GM18508 (cell line): ENCODE results near the gene HOXB3.

Source experiments
- ATAC-seq: cut with Tn5 transposase; IDR thresholded peaks from one replicate; pipeline ENCODE4 v1.9.1; 2021; ENCODE audit warnings: moderate number of reproducible peaks; ENCODE audit not compliant: insufficient read depth, unreplicated experiment

HOXB3 gene

DNA sequence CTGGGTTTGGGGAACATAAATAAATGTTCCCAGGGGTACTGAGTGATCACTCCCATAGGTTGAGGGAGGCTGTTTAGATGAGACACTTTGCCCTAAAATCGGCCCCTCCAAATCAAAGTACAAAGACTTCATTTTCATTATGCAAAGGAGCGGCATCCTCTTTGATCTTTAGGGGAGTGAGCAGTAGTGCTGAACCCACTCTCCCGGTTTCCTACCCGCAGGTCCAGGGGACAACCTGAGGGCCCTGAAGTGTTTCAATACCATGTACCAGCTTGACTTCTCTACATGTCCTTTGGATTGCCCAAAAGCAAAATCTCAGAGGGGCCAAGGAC lies 11.1 kb upstream of the HOXB3 start:
- ATAC-seq: no peak

DNA sequence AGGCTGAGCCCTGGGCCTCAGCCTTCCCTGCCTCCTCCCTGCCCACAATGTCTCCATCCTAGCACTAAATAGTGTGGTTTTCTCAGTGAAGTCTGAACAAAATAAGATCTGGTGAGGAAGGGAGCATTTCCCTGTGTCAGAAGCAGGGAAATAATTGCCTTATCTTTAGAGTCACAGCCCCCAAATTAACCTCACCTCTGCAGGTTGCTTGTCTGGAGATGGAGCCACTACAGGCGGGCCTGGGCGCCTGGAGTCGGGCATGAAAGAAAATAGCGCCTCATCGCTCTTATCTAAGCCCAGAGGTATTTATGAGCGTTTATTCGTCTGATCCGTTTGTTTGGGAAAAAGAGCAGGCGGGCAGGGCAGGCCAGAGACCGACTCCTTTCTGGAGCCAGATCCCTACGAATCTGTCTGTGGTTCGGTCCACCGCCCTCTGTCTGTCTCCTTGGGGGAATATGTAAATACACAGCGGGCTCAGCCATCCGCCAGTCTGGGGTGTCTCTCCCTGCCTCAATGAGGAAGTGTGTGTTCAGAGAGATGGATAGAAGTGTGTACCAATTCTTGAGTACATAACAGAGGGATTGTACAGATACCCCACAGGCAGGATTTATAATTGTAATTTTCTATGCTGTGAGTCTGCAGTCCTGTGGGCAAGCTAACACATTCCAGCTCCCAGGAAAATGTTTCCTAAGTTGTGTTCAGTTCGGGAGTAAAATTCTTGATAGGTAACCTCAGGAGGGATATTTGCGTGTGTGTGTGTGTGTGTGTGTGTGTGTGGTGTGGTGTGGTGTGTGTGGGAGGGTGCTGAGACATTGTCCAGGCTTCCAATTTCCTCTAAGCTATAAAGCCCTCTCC lies 10.4 kb upstream of the HOXB3 start:
- ATAC-seq: no peak

DNA sequence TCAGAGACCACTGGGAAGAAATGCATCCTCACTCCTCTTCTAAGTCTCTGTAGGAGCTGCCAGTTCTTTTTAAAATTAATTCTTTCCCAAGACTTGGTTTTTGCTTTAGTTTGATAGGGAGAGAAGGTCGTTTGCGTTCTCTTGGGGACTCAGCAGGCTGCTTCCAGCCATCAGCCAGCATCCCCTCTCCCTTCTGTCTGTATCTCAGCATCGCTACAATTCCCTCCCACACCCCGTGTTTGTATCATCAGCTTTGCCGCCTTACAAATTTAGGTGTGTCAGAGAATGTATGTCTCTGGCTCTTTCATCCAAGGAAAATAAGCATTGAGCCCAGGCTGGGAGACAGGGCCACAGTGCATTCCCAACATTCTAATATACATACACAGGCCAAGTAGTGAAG lies 9.3 kb upstream of the HOXB3 start:
- ATAC-seq: no peak

DNA sequence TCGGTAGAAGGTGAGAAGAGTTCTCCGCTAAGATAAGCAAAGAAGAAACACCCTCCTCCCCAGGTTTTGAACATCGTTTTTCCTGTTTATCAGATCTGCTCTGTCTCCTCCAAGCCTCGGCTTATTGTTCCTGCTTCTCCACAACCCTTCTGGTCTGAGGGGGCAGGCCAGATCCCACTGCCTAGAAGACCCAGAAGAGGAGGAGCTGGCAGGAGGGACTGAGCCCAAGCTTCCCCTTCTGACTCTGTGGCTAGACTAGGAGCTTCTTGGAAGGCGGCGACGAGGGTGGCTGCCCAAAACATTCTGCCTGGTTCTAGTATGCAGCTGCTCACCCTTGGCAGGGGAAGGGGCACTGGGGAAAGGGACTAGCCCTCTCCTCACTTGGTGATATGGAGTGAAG lies 8.7 kb upstream of the HOXB3 start:
- no peak for ATAC-seq

DNA sequence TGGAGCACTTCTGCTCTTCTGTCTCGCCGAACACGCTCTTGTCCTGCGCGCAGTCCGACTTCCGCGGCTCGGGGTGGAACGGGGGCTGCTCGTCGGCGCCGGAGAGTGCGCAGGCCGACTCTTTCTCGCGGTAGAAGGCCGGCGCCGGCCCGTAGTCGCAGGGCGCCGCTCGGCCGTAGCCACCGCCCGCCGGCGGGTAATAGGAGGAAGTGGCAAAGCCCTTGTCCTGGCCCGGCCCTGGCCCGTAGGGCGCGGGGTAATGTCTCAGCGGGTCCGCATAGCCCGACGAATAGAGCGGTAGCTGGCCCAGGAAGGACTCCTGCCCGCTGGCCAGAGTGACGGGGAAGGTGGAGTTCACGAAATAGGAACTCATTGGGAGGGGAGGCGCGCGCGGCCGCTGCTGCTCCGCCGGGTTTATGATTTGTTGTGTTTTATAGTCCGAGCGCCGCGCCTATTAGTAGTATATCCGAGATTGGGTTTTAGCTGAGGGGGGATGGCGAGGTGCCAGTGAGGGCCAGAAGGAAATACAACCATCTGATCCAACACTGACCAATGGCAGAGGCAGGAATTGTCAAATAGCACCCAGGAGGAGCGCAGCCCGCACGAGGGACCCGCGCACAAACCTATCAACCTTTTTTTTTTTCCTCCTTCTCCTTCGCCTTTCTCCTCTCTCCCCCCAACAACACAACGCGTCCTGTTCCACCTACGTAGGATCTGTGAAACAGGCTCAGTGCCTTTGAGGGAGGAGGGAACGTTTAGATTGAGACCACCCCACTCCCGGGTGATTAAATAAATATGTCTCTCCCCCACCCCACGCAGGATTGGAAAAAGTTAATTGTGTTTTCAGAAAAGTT lies 8.0 kb upstream of the HOXB3 start:
- no peak for ATAC-seq

DNA sequence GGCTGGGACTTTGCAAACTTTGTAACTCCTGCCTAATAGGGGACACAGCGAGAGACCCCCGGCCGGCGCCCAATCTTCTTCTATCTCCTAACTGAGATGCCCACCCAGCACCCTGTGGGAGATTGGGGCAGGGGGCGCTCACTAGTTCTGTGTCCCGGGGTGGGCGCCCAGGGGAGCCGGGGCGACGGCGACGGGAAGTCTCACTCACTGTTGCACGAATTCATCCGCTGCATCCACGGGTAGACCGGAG lies 7.4 kb upstream of the HOXB3 start:
- no peak for ATAC-seq

DNA sequence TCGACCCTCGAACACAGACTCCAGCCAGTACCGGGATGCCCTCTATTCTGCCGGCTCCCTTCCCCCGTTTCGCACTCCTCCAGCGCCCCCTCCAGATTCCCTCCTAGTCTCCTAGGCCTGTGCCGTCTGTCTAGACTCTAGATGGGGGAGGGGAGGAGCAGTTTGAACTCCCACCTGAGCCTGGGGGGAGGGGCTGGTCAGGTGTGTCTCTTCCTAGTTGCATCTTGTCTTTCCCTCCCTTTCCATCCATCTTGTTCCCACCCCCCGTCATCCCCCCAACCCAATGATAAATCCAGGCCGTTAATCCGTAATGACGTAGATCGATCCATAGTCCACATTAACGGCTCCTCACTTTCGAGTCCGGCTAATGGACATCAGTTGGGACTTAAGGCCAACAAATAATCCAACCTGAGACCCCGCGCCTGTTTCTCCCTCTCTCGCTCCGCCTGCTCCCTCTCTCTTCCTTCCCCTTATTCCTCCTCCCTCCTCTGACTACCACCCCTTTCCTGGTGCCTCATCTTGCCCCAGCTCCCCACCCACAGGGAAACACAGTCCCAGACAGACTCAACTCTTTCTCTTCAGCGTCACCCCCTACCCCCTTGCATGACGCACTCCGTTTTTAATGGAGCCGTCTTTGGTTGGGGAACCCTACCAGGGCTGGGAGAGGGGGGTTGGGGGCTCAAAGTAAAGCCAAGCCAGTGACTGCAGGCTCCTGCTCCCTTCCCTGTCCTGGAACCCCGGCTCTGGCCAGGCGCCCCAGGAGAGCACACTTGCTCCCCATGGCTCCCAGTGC lies 6.9 kb upstream of the HOXB3 start:
- ATAC-seq: no peak

DNA sequence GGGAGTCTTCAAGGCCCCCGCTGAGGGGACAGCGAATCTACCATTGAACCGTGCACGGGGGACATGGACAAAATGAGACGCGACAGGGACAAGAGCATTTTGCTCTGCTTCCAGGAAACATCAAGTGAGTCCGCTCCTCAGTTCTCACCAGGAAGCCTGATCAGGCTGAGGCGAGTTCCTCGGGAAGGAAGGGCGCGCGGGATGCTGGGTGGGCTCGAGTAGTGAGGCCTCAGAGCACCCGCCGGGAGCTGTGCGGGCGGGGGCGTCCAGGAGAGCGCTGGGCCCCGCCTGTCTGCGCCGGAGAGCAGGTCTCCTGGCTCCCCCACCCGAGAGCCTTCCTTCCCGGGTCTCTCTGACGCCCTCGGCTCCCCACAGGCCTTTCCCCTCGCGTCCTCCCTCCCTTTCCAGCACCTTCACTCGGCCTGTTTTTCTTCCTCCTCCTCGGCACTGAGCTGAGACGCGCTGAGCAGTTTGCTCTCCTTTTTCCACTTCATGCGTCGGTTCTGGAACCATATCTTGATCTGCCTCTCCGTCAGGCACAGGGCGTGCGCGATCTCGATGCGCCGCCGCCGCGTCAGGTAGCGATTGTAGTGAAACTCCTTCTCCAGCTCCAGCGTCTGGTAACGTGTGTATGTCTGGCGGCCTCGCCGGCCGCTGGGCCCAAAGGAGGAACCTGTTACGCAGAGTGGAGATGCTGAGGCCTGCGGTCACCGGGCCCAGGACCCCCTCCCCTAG lies 6.1 kb upstream of the HOXB3 start:
- no peak for ATAC-seq

DNA sequence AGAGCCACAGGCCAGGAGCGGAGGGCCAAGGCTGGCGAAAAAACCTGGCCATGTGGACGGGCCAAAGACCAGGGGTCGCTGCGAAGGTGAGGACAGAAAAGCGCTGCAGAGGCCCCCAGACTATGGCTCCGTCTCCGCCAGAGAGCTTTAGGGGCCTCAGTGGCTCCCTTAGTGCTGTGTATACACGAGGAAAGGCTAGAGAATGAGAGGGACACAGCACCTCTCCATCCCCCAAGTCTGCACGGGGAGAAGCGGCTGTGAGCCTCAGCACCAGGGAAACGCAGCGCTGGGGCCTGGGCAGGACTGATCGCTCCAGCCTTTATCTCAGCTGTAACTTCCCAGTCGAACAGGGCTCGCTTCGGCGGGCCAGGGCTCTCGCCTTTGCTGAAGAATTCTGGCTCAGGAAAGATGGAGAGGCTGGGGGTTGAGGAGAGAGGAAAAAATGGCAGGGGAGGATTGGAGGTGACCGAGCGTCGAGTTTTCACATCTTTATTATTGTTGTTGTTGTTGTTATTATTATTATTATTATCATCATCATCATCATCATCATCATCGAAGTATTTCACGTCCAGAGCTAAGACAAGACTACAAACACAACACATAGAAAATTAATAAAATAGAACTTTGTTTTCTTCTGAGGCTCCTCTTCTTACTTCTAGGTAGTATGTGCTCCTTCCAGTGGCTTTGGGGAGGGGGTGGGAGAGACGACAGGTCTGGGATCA lies 5.4 kb upstream of the HOXB3 start:
- ATAC-seq: no peak

DNA sequence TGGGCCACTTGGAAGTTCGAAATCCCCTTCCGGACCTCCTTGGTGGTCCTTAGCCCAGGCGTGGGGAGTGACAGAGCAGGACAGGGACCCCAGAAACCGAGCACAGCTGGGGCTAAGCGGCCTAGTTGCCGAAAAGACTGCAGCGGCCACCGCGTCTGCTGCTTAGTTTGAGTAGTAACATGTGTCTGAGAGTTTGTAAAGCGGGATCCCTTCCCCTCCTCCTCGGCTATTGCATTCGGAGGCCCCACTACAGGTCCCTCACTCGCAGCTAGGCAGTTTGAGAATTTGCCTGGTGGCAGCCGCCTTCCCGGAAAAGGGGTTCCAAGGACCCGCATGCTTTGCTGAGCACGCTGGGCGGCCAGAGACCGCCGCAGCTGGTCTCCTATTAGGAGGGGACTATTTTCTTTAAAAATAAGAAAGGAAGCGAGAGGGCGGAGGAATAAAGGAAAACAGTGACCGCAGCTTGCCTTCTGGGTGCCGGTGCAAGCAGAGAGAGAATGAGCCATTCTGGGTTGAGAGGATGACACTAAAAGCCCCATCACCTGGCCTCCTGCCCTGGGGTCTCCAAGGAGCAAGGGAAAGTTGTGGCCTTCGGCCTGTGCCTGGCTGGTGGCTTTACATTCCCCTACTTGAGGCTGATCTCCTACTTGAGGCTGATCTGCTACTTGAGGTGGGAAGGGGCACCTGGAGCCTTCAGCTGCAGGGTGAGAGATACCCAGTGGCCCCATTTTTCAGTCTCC lies 4.7 kb upstream of the HOXB3 start:
- ATAC-seq: no peak

DNA sequence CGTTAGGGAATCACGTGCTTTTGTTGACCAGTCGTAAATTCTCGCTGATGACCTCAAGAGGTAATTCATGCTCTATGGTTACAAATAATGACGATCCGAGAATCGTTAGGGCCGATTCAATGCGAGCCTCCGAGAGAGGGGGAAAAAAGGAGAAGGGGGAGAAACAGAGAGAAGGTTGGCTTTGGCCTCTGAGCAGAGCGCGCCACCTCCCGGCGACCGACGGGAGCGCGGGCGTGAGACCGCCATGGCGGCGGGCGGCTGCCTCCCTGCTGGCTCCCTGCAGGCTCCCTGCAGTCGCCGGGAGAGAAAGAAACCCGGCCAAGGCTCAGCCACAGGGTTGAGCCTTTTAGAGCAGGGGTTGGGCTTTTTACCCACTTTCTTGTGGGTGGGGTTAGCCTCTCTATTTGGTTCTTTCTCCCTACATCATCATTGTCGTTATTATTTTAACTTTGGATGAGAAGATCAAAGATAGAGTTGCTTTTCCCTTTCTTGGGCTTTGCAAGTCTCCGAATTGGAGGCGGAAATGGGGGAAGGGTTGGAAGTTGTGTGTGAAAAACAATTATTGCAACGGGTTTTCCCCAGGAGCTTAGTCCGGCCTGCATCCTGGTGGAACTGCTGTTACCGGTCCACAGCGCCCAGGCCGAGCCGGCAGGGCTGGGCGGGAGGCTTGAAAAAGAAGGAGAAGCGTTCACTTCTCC lies 3.9 kb upstream of the HOXB3 start:
- ATAC-seq: no peak

DNA sequence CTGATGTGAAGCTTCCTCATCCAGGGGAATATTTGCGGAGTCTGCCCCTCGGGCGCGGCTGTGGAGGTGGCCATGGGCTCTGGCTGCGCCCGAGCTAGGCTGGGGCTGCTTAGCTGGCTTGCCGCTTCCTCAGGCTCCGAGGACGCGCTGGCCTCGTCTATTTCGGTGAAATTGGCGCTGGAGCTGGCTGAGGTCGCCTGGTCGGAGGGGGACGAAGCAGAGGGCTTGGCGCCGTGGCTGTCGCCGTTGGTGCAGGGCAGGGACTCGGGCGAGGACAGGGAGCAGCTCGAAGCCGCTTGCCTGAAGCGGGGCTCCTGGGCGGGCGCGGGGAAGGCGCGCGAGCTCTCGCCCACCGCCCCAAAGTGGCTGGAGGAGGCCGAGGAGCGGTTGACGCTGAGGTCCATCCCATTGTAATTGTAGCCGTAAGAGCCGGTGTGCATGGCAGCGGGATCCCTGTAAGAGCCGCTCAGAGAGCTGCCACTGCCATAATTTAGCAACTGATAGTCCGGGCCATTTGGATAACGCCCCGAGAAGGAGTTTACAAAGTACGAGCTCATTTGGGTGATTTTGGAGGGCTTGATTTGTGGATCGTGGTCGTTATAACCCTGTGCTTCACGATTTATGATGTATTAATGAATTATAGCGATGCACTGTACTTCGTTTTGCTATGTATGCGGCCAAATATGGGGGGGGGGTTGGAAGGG lies 3.2 kb upstream of the HOXB3 start, which contains the start of gene HOXB5:
TSS of gene HOXB5 (minus strand) at position 654 of the 704 bp plus-strand sequence. CDS start at position 557, 97 bp downstream.
- ATAC-seq: no peak

DNA sequence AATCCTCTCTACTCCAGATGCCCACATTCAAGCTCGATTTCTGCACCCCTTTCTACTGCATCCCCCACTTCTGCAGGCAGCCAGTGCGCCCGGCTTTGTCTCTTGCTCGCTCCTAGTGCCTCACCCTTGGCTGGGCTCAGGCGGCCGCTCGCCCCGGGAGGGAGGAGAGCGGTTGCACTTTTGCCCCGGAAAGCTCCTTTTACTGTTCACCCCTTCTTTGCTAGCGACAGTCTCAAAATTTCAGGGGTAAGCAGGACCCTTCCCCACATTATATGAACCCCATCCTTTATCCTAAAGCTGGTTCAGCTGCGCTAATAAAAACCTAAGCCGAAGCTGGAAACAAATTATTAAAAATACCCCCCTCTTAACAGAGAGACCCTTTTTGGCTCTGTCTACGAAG lies 2.5 kb upstream of the HOXB3 start:
- ATAC-seq: no peak

DNA sequence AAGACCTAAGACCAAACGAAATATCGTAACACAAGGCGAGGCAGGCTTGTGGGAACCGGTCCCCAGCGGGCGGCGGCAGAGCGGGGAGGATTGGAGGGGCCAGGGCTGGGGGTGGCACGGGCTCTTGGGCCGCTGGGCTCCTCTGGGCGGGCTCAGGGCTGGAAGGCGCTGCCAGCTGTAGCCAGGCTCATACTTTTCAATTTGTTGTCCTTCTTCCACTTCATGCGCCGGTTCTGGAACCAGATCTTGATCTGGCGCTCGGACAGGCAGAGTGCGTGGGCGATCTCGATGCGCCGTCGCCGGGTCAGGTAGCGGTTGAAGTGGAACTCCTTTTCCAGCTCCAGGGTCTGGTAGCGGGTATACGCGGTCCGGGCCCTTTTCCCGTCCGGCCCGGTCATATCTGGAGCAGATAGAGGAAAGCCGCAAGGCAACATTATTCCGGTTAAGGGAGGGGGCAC lies 2.0 kb upstream of the HOXB3 start:
- ATAC-seq: no peak

DNA sequence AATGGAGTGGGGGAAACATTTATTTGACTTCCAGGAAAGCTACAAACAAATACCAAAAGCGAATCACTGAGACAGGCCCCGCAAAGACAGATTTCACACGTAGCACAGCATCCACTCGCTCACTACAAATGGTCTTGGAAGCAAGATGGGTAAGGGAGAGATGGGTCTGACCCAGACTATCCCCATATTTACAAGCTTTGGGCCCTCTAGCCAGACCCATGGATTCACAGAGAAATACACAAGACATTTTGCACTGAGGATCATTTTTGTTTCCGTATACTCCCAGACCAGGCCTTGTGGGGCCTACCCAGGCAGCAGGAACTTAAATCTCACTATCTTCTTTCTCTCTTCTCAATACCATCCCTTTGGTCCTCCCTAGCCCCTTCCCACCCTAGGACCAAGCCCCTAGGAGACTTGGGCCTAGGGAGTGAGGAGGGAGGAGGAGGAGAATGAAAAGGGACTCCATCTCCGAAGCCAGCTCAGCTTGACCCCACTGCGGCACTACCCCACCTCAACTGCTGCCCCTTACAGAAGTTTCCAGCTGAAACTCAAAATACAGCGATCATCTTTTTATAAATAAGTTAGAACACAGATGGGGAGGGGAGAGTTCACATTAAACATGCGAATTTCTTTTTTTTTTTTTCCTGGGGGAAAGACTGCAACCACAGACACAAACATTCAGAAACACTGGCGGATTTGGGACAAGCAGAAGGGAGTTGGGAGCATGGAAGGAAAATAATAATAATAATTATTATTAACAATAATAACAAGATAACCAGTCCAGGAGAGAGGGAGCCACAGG lies 1.4 kb upstream of the HOXB3 start:
- no peak for ATAC-seq

DNA sequence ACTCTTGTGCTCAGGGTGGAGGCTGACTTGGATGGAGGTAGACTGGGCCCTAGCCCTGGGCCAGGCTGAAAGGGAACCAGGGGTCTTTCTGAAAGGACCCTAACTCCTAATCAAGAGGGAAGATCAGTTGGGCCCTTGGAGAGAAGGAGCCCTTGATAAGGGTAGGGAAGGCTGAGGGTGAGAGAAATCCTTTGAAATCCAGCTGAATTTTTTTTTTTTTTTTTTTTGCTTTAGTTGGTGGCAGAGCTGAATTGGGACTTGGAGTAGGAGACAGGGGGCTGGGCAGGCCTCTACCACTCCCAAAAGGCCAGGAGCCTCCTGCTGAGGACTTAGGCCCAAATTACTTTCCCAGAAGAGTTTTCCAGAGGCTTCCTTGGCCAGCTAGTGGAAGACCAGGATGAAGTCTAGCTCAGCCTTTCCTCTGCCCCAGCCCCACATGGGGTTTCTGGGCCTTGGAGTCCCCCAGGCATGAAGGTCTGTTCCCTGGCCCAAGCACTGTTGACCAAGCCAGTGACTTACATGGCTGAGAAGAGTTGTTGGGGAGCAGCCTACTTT lies 643 bp upstream of the HOXB3 start:
- no peak for ATAC-seq
